H1 (cell line): Measurements from ENCODE around the gene TMEM221. TPM values are rescaled to one million over a fixed set of nuclear protein-coding genes. Genes with fewer than 3 reads are reported as not detected.

Source experiments
- CTCF ChIA-PET: fragments of 300-600 bp; sonication (Branson Sonifier 250); formaldehyde crosslinking; loops from one replicate; lab custom pipeline; 2021; ENCODE audit not compliant: partially characterized antibody; lab: Charles Lee
- POLR2A ChIA-PET: fragments of 300-600 bp; sonication (Branson Sonifier 250); formaldehyde crosslinking; loops from one replicate; lab custom pipeline; 2021; ENCODE audit warnings: inconsistent platforms; ENCODE audit not compliant: partially characterized antibody; lab: Charles Lee
- DNase-seq, 2 experiments: peaks; one replicate each; pipeline versions ENCODE4 v3.0.0 to v3.0.0-alpha.2; 2010 to 2022; ENCODE audit warnings: low spot score in 2 of 2, low read depth in 1 of 2, mixed read lengths in 1 of 2
- FAIRE-seq: peaks from 2 replicates; lab custom pipeline; 2011; peaks lifted over from hg19 to GRCh38; lab: Jason Lieb, UNC
- H2AFZ ChIP-seq: 2 replicates; pipeline ENCODE4 v1.8.1; 2012; ENCODE audit warnings: low read length, inconsistent platforms
- H2AK5ac ChIP-seq: 2 replicates; pipeline ENCODE4 v1.6.1; 2013; ENCODE audit warnings: low read depth, low read length
- H2BK120ac ChIP-seq: replicated peaks from 2 replicates; pipeline ENCODE3; 2013; ENCODE audit warnings: low read depth, low read length, inconsistent platforms
- H2BK12ac ChIP-seq: 2 replicates; pipeline ENCODE4 v1.6.1; 2013; ENCODE audit warnings: low read depth, low read length
- H2BK15ac ChIP-seq: 2 replicates; pipeline ENCODE4 v1.6.1; 2013; ENCODE audit warnings: low read length
- H2BK20ac ChIP-seq: 2 replicates; pipeline ENCODE4 v1.6.1; 2013; ENCODE audit warnings: low read length
- H2BK5ac ChIP-seq: 2 replicates; pipeline ENCODE4 v1.6.1; 2013; ENCODE audit warnings: low read depth, low read length
- H3K14ac ChIP-seq: 2 replicates; pipeline ENCODE4 v1.6.1; 2013; ENCODE audit warnings: inconsistent platforms; ENCODE audit not compliant: insufficient read length
- H3K18ac ChIP-seq: 2 replicates; pipeline ENCODE4 v1.6.1; 2013; ENCODE audit warnings: low read length; ENCODE audit errors: extremely low read depth
- H3K23ac ChIP-seq: 2 replicates; pipeline ENCODE4 v1.6.1; 2013; ENCODE audit warnings: inconsistent platforms; ENCODE audit not compliant: insufficient read length
- H3K23me2 ChIP-seq: 2 replicates; pipeline ENCODE4 v1.6.1; 2013; ENCODE audit warnings: low read depth, low read length
- H3K27ac ChIP-seq: 2 replicates; pipeline ENCODE4 v1.6.1; 2011; ENCODE audit warnings: low read depth, low read length, inconsistent platforms
- H3K27me3 ChIP-seq, 4 experiments: replicated peaks in 1 of 4; 1 replicate in 1 of 4; 2 replicates in 3 of 4; pipeline versions ENCODE4 v1.6.1 to v1.8.1; 2011 to 2013; ENCODE audit warnings: low read length in 3 of 4, mild to moderate bottlenecking in 3 of 4, inconsistent platforms in 2 of 4, mixed read lengths in 2 of 4, moderate library complexity in 1 of 4; ENCODE audit not compliant: control insufficient read depth in 3 of 4, insufficient read depth in 3 of 4; ENCODE audit errors: extremely low read depth in 1 of 4
- H3K36me3 ChIP-seq, 4 experiments: 2 replicates each; pipeline versions ENCODE4 v1.6.1 to v1.8.1; 2011 to 2013; ENCODE audit warnings: mild to moderate bottlenecking in 4 of 4, low read length in 3 of 4, moderate library complexity in 2 of 4, control low read depth in 1 of 4, inconsistent platforms in 1 of 4; ENCODE audit not compliant: insufficient read depth in 4 of 4, control insufficient read depth in 2 of 4
- H3K4ac ChIP-seq: replicated peaks from 2 replicates; pipeline ENCODE3; 2013; ENCODE audit warnings: low read length, low read depth, mixed read lengths, inconsistent platforms; ENCODE audit not compliant: insufficient read length
- H3K4me1 ChIP-seq, 4 experiments: replicated peaks in 1 of 4; 1 replicate in 1 of 4; 2 replicates in 3 of 4; pipeline versions ENCODE4 v1.6.1 to v1.8.1; 2011 to 2013; ENCODE audit warnings: low read length in 3 of 4, inconsistent platforms in 2 of 4, mixed read lengths in 1 of 4; ENCODE audit not compliant: insufficient read depth in 4 of 4, control insufficient read depth in 3 of 4
- H3K4me2 ChIP-seq, 2 experiments: 2 replicates each; pipeline versions ENCODE4 v1.6.1 to v1.8.1; 2011 to 2013; ENCODE audit warnings: low read depth in 2 of 2, low read length in 2 of 2, control low read depth in 1 of 2, inconsistent platforms in 1 of 2, mild to moderate bottlenecking in 1 of 2; ENCODE audit not compliant: insufficient read depth in 1 of 2
- H3K4me3 ChIP-seq, 4 experiments: fragments of 200-600, 300-600 bp in 1 of 4; sonication (generic), shearing (Covaris generic), sonication (Bioruptor Twin) in 1 of 4; 2 replicates each; pipeline versions ENCODE4 v1.5.1 to v1.8.1; 2011 to 2016; ENCODE audit warnings: low read length in 4 of 4, low read depth in 3 of 4, control low read depth in 2 of 4, inconsistent platforms in 2 of 4, mild to moderate bottlenecking in 2 of 4, mixed read lengths in 1 of 4, moderate library complexity in 1 of 4; ENCODE audit not compliant: insufficient read depth in 2 of 4; ENCODE audit errors: extremely low read depth in 1 of 4
- H3K56ac ChIP-seq: replicated peaks from 2 replicates; pipeline ENCODE3; 2013; ENCODE audit warnings: low read depth, mild to moderate bottlenecking, mixed read lengths, low read length, inconsistent platforms; ENCODE audit not compliant: insufficient read length
- H3K79me1 ChIP-seq: 2 replicates; pipeline ENCODE4 v1.6.1; 2013; ENCODE audit warnings: low read depth, low read length, control low read depth
- H3K79me2 ChIP-seq, 2 experiments: 2 replicates each; pipeline versions ENCODE4 v1.6.1 to v1.8.1; 2012 to 2013; ENCODE audit warnings: low read length in 2 of 2, mild to moderate bottlenecking in 2 of 2, inconsistent platforms in 1 of 2; ENCODE audit not compliant: insufficient read depth in 2 of 2, control insufficient read depth in 1 of 2
- H3K9ac ChIP-seq, 4 experiments: replicated peaks in 1 of 4; 1 replicate in 1 of 4; 2 replicates in 3 of 4; pipeline versions ENCODE4 v1.6.1 to v1.8.1; 2011 to 2013; ENCODE audit warnings: low read depth in 3 of 4, low read length in 3 of 4, control low read depth in 2 of 4, mild to moderate bottlenecking in 2 of 4, moderate library complexity in 2 of 4, inconsistent platforms in 1 of 4; ENCODE audit errors: extremely low read depth in 1 of 4
- H3K9me3 ChIP-seq, 2 experiments: 2 replicates each; pipeline versions ENCODE4 v1.6.1 to v1.8.1; 2012 to 2013; ENCODE audit warnings: mild to moderate bottlenecking in 2 of 2, moderate library complexity in 2 of 2, control low read depth in 1 of 2, inconsistent platforms in 1 of 2, low read depth in 1 of 2, low read length in 1 of 2, mixed read lengths in 1 of 2; ENCODE audit not compliant: insufficient read depth in 2 of 2
- H4K20me1 ChIP-seq, 2 experiments: replicated peaks in 1 of 2; 2 replicates each; pipeline versions ENCODE3 to v1.8.1; 2011 to 2013; ENCODE audit warnings: inconsistent platforms in 2 of 2, low read length in 2 of 2, mild to moderate bottlenecking in 1 of 2; ENCODE audit not compliant: insufficient read depth in 2 of 2, control insufficient read depth in 1 of 2
- H4K5ac ChIP-seq: 2 replicates; pipeline ENCODE4 v1.6.1; 2013; ENCODE audit warnings: low read length, low read depth, mixed read lengths, inconsistent platforms; ENCODE audit not compliant: insufficient read length
- H4K8ac ChIP-seq: 2 replicates; pipeline ENCODE4 v1.8.0; 2013; ENCODE audit warnings: mild to moderate bottlenecking, moderate library complexity, low read length, inconsistent platforms; ENCODE audit not compliant: insufficient read depth; ENCODE audit errors: extremely low read depth
- H4K91ac ChIP-seq: replicated peaks from 2 replicates; pipeline ENCODE3; 2013; ENCODE audit warnings: low read length, mixed read lengths, inconsistent platforms; ENCODE audit not compliant: insufficient read length
- BACH1 ChIP-seq: IDR thresholded peaks from 2 replicates; pipeline ENCODE4 v1.6.1; 2012; ENCODE audit warnings: low read length, improper control_type of control experiment
- CBX8 ChIP-seq: fragments of 300-800, 300-1000 bp; sonication (generic); IDR thresholded peaks from 2 replicates; pipeline ENCODE4 v1.7.1; 2016; ENCODE audit warnings: low read depth, low read length, borderline replicate concordance
- CREB1 ChIP-seq: IDR thresholded peaks from 2 replicates; pipeline ENCODE4 v1.6.1; 2012; ENCODE audit warnings: inconsistent platforms
- FOSL1 ChIP-seq: IDR thresholded peaks from 2 replicates; pipeline ENCODE4 v1.6.1; 2011; ENCODE audit warnings: mild to moderate bottlenecking, low read depth, low read length, moderate library complexity; ENCODE audit not compliant: insufficient read depth
- JUN ChIP-seq: IDR thresholded peaks from 2 replicates; pipeline ENCODE4 v1.6.1; 2011; ENCODE audit warnings: low read depth, mild to moderate bottlenecking, improper control_type of control experiment, low read length
- KDM1A ChIP-seq: fragments of 200-600, 300-600 bp; sonication (generic); IDR thresholded peaks from 2 replicates; pipeline ENCODE4 v1.7.1; 2016; ENCODE audit warnings: mild to moderate bottlenecking, low read length, borderline replicate concordance
- POLR2A ChIP-seq, 2 experiments: IDR thresholded peaks; 1 replicate in 1 of 2; 2 replicates in 1 of 2; pipeline ENCODE4 v1.6.1; 2011; ENCODE audit warnings: low read depth in 2 of 2, low read length in 2 of 2, mild to moderate bottlenecking in 2 of 2; ENCODE audit errors: control extremely low read depth in 1 of 2
- RXRA ChIP-seq: IDR thresholded peaks from 2 replicates; pipeline ENCODE4 v1.6.1; 2011; ENCODE audit warnings: low read depth, mild to moderate bottlenecking, low read length, moderate library complexity; ENCODE audit not compliant: insufficient read depth
- SP2 ChIP-seq: IDR thresholded peaks from 2 replicates; pipeline ENCODE4 v1.6.1; 2012; ENCODE audit warnings: mild to moderate bottlenecking, low read length, inconsistent platforms
- SP4 ChIP-seq: IDR thresholded peaks from 2 replicates; pipeline ENCODE4 v1.6.1; 2012; ENCODE audit warnings: low read length, inconsistent platforms
- TAF7 ChIP-seq: optimal IDR thresholded peaks from 2 replicates; pipeline ENCODE3; 2011; ENCODE audit warnings: low read depth, mild to moderate bottlenecking, inconsistent platforms, low read length, moderate library complexity, borderline replicate concordance
- TBP ChIP-seq: IDR thresholded peaks from 2 replicates; pipeline ENCODE4 v1.6.1; 2011; ENCODE audit warnings: low read depth, low read length, improper control_type of control experiment
- YY1 ChIP-seq: IDR thresholded peaks from 2 replicates; pipeline ENCODE4 v1.6.1; 2011; ENCODE audit warnings: low read depth, mild to moderate bottlenecking, low read length
- WGBS, 2 experiments: shearing (Covaris generic) in 1 of 2; methylation state at CpG; one replicate each; pipeline versions ENCODE4 v1.1.6 to v1.1.7; 2013 to 2015; ENCODE audit warnings: low lambda C conversion rate in 2 of 2, mixed read lengths in 2 of 2, inconsistent platforms in 1 of 2, low coverage in 1 of 2, missing lambda C conversion rate in 1 of 2; ENCODE audit not compliant: insufficient replicate concordance in 2 of 2, insufficient coverage in 1 of 2, insufficient read length in 1 of 2; ENCODE audit errors: extremely low coverage in 1 of 2, missing lambda C conversion rate in 1 of 2; 5-methylcytosine and 5-hydroxymethylcytosine counted together
- polyA plus RNA-seq, 7 experiments: library from polyadenylated mRNA; depleted of rRNA in 3 of 7; stranded (reverse) in 5 of 7; unstranded in 2 of 7; fragments of >200 nt in 5 of 7; fragments of 200-250 nt in 2 of 7; gene quantifications; 1 replicate in 5 of 7; 2 replicates in 1 of 7; 4 replicates in 1 of 7; pipeline versions ENCODE4 v1.2.1 to v1.2.3, GENCODE V29; 2011 to 2013; ENCODE audit warnings: missing spikeins in 2 of 7, mixed read lengths in 2 of 7
- total RNA-seq: library from RNA; stranded (reverse); fragmentation: NEBNext Ultra II Directional; extraction: Animal tissue kit (Norgen Biotek cat#: 25700); gene quantifications from 2 replicates; pipeline ENCODE4 v1.2.1, GENCODE V29; 2021

The TMEM221 gene
- total and polyA plus RNA-seq, 2 of the 8 experiments (the other 6 are each of a cell fraction or from before 2014, with no cell fraction given), result 1.4 to 2.0 TPM

DNA sequence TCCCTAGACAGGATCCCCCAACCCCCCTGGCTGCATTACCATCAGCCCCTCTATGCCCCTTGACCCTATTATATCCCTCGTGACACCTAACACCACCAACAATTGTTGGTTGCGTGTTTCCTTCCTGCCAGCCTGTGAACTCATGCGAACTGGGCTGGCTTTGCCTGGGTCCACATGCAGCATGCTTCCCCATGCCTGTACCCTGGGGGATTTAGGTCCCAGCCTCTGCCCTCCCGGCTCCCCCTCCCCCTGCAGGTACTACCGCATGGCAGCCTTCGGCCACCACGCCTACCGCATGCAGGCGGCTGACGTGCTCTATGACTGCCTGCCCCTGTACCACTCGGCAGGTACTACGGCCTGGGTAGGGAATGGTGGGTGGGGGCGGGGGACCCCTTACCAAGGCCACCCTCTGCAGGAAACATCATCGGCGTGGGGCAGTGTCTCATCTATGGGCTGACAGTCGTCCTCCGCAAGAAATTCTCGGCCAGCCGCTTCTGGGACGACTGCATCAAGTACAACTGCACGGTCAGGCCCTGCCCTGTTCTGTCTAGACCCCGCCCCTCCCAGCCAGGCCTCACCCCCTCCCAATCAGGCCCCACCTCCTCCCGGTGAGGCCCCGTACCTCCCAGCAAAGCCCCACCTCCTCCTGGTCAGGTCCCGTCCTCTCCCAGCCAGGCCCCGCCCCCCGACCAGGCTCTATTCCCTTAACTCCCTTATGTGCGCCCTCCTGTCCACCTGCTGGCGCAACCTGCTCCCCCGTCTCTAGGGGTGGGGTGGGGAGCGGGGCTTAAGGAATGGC, 40.3 kb upstream of the TMEM221 start:
- POLR2A ChIA-PET, result interaction anchor here (0.7 to 1.9 kb wide), 7 partner anchors 9 to 61 kb away, joined by 3 to 11 read pairs (median 3); partner anchors contain the start of genes PGLS and SLC27A1
- TF ChIP-seq CBX8 (no peak), BACH1 (no peak), TBP (no peak; the same call in 1 of the 2 replicates), SP2 (no peak), CREB1 (peak; percentile 75), RXRA (no peak), YY1 (peak; percentile 57; the same call in 1 of the 2 replicates), SP4 (peak; percentile 78), KDM1A (no peak), FOSL1 (no peak), TAF7 (no peak), POLR2A (IDR thresholded peaks at IDR 0.05; ENCODE audit: control extremely low read depth in 1 of 2, low read depth in 2 of 2, low read length in 2 of 2) (peak; percentile 29 to 71; a peak in 2 of 3 replicates), JUN (no peak)

More for the DNA sequence above, 40.3 kb upstream of the TMEM221 start:
- DNase-seq (peak; percentile 96 to 97), FAIRE-seq (peak; percentile 80)
- H2BK12ac ChIP-seq, result peak overlapping the region; percentile 90; the same call in 1 of the 2 replicates
- H3K4me1 ChIP-seq, result peaks cover 0 to 19% (median 15%) of the 10 kb centered on the region in 4 experiments; a peak in 6 of 7 replicates
- no peaks in the 10 kb centered on the region for H3K79me2 ChIP-seq
- no peak overlapping the region for H3K27ac ChIP-seq
- H3K4me3 ChIP-seq, result peak overlapping the region; percentile 14 to 65 (median 50); a peak in 7 of 8 replicates
- H2BK120ac ChIP-seq, result no peak overlapping the region
- peak overlapping the region; percentile 6 for H4K91ac ChIP-seq
- H3K9me3 ChIP-seq, result no peaks in the 10 kb centered on the region
- no peaks in the 10 kb centered on the region for H3K79me1 ChIP-seq
- H3K23ac ChIP-seq, result no peak overlapping the region
- peaks cover 6% of the 10 kb centered on the region for H3K23me2 ChIP-seq
- H3K27me3 ChIP-seq, result no peaks in the 10 kb centered on the region
- peak overlapping the region; percentile 88; the same call in 1 of the 2 replicates for H2BK5ac ChIP-seq
- peak overlapping the region; percentile 84 to 99 for H3K4me2 ChIP-seq
- no peak overlapping the region for H2AK5ac ChIP-seq
- peak overlapping the region; percentile 49 for H4K5ac ChIP-seq
- H3K56ac ChIP-seq, result no peak overlapping the region
- H3K36me3 ChIP-seq, result no peaks in the 10 kb centered on the region
- H2AFZ ChIP-seq, result peak overlapping the region; percentile 99
- peak overlapping the region; percentile 85 for H3K18ac ChIP-seq
- H4K8ac ChIP-seq, result peak overlapping the region; percentile 84; the same call in 1 of the 2 replicates
- WGBS, 2 experiments, result 3% methylated on average over 26 of the region's 31 CpGs; no CpG with 5 or more reads in 1 of the 2 experiments
- H3K14ac ChIP-seq, result no peak overlapping the region
- H2BK15ac ChIP-seq, result peak overlapping the region; percentile 95; the same call in 1 of the 2 replicates
- CTCF ChIA-PET, result interaction anchor here (0.8 to 3.5 kb wide), 10 partner anchors 9 to 94 kb away, joined by 3 to 13 read pairs (median 4); partner anchors contain the start of gene PGLS
- no peaks in the 10 kb centered on the region for H4K20me1 ChIP-seq
- H3K9ac ChIP-seq, result peak overlapping the region in 1 of 4 experiments; percentile 31; a peak in 3 of 7 replicates
- H2BK20ac ChIP-seq, result no peak overlapping the region
- no peak overlapping the region for H3K4ac ChIP-seq
